NB4 (cell line): ENCODE measurements around the gene AFF2.

ENCODE experiments used
- DNase-seq: peaks from one replicate; pipeline ENCODE4 v3.0.0; 2010; ENCODE audit warnings: low read depth
- H3K4me3 ChIP-seq: one replicate; pipeline ENCODE4 v1.5.1; 2011; ENCODE audit warnings: mild to moderate bottlenecking, low read depth, low read length, moderate library complexity
- MAX ChIP-seq: IDR thresholded peaks from 2 replicates; pipeline ENCODE4 v1.6.1; 2011; ENCODE audit warnings: low read depth, low read length
- MYC ChIP-seq: IDR thresholded peaks from 2 replicates; pipeline ENCODE4 v1.6.1; 2011; ENCODE audit warnings: low read depth, low read length
- POLR2A ChIP-seq: IDR thresholded peaks from 2 replicates; pipeline ENCODE4 v1.6.1; 2011; ENCODE audit warnings: mild to moderate bottlenecking; ENCODE audit not compliant: insufficient read length; ENCODE audit errors: extremely low read depth
- TF ChIP-seq, protein P1 (sequence below): IDR thresholded peaks from one replicate; pipeline ENCODE4 v1.5.1; 2012; ENCODE audit warnings: low read depth, low read length

AFF2 gene

GRCh38 chrX:148670277-148670676 lies 169.9 kb downstream of the AFF2 start:
- no peak overlapping the region for H3K4me3 ChIP-seq
- TF ChIP-seq, protein P1, sequence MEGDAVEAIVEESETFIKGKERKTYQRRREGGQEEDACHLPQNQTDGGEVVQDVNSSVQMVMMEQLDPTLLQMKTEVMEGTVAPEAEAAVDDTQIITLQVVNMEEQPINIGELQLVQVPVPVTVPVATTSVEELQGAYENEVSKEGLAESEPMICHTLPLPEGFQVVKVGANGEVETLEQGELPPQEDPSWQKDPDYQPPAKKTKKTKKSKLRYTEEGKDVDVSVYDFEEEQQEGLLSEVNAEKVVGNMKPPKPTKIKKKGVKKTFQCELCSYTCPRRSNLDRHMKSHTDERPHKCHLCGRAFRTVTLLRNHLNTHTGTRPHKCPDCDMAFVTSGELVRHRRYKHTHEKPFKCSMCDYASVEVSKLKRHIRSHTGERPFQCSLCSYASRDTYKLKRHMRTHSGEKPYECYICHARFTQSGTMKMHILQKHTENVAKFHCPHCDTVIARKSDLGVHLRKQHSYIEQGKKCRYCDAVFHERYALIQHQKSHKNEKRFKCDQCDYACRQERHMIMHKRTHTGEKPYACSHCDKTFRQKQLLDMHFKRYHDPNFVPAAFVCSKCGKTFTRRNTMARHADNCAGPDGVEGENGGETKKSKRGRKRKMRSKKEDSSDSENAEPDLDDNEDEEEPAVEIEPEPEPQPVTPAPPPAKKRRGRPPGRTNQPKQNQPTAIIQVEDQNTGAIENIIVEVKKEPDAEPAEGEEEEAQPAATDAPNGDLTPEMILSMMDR = no peak
- no peak for TF ChIP-seq POLR2A
- TF ChIP-seq MYC = no peak
- no peak for TF ChIP-seq MAX
- DNase-seq = no peak

GRCh38 chrX:148672517-148672916 lies 172.1 kb downstream of the AFF2 start:
- no peak overlapping the region for H3K4me3 ChIP-seq
- no peak for TF ChIP-seq MYC
- TF ChIP-seq, protein P1 = no peak
- no peak for DNase-seq

DNA sequence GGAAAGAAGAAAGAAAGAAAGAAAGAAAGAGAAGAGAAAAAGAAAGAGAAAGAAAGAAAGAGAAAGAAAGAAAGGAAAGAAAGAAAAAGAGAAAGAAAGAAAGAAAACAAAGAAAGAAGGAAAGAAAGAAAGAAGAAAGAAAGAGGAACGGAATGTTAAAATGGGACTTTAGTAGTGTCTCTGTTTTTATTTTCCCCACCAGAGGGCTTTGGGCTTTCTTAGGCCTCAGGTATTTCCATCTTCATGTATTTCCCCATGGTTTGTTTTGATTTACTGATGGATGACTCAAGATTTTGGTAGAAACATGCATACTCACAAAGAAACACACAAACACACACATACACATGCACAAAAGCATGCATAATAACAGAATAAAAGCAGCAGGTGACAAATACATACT lies 181.2 kb downstream of the AFF2 start:
- no peak for TF ChIP-seq POLR2A
- TF ChIP-seq, protein P1 = no peak
- no peak for DNase-seq
- H3K4me3 ChIP-seq = no peak overlapping the region

GRCh38 chrX:148682206-148682605 lies 181.8 kb downstream of the AFF2 start:
- H3K4me3 ChIP-seq = no peak overlapping the region
- DNase-seq = no peak
- TF ChIP-seq POLR2A = no peak
- no peak for TF ChIP-seq MAX
- TF ChIP-seq MYC = no peak
- TF ChIP-seq, protein P1 = no peak

- H3K4me3 ChIP-seq = no peak overlapping the region
- TF ChIP-seq, protein P1 = no peak
- TF ChIP-seq MYC (no peak), POLR2A (no peak), MAX (no peak)
- no peak for DNase-seq
These were observed 191.0 kb downstream of the AFF2 start for GRCh38 chrX:148691456-148691855.

GRCh38 chrX:148695255-148695654 lies 194.8 kb downstream of the AFF2 start:
- H3K4me3 ChIP-seq = no peak overlapping the region
- no peak for TF ChIP-seq MAX
- no peak for TF ChIP-seq MYC
- TF ChIP-seq, protein P1 = no peak
- TF ChIP-seq POLR2A = no peak
- no peak for DNase-seq
